ENCODE data around the gene GMCL2.

DNA sequence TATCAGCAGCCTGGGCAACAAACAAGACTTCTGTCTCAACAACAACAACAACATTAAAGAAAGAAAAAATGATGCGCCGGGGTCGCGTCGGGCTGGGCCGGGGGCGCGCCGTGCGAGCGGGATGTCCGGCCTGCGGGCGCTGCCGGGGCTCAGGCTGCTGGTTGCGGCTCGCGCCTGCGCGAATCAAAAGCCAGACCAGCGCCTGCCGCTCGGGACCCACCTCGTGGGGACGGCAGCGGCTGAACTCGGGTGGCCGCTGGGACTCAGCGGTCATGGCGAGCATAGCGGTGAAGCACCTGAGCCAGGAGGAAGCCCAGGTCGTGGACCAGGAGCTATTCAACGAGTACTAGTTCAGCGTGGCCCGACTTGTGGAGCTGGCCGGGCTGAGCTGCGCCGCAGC, 21.6 kb downstream of the GMCL2 start:
- TF ChIP-seq, protein P1, sequence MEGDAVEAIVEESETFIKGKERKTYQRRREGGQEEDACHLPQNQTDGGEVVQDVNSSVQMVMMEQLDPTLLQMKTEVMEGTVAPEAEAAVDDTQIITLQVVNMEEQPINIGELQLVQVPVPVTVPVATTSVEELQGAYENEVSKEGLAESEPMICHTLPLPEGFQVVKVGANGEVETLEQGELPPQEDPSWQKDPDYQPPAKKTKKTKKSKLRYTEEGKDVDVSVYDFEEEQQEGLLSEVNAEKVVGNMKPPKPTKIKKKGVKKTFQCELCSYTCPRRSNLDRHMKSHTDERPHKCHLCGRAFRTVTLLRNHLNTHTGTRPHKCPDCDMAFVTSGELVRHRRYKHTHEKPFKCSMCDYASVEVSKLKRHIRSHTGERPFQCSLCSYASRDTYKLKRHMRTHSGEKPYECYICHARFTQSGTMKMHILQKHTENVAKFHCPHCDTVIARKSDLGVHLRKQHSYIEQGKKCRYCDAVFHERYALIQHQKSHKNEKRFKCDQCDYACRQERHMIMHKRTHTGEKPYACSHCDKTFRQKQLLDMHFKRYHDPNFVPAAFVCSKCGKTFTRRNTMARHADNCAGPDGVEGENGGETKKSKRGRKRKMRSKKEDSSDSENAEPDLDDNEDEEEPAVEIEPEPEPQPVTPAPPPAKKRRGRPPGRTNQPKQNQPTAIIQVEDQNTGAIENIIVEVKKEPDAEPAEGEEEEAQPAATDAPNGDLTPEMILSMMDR (IDR thresholded peaks at IDR 0.05; ENCODE audit: low read depth, low read length): no peak
- no peak for TF ChIP-seq POLR2A (IDR thresholded peaks at IDR 0.05; ENCODE audit: extremely low read depth, insufficient read length)
- TF ChIP-seq, protein P2, sequence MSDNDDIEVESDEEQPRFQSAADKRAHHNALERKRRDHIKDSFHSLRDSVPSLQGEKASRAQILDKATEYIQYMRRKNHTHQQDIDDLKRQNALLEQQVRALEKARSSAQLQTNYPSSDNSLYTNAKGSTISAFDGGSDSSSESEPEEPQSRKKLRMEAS (IDR thresholded peaks at IDR 0.05; ENCODE audit: low read depth, low read length): no peak
- no peak for TF ChIP-seq MYC (IDR thresholded peaks at IDR 0.05; ENCODE audit: low read depth, low read length)
